GM12864 (cell line): ENCODE data around the gene BMP2K.

ENCODE experiments used
- DNase-seq: peaks from one replicate; pipeline ENCODE4 v3.0.0-alpha.2; 2011; ENCODE audit warnings: low read depth
- H3K4me3 ChIP-seq: 2 replicates; pipeline ENCODE4 v1.5.1; 2011; ENCODE audit warnings: mild to moderate bottlenecking, low read depth, low read length, control low read depth
- TF ChIP-seq, protein P1 (sequence below): IDR thresholded peaks from 2 replicates; pipeline ENCODE4 v1.5.1; 2011; ENCODE audit warnings: low read depth, mild to moderate bottlenecking, moderate library complexity, low read length, control low read depth, inconsistent platforms; ENCODE audit errors: missing control alignments

Gene BMP2K

DNA sequence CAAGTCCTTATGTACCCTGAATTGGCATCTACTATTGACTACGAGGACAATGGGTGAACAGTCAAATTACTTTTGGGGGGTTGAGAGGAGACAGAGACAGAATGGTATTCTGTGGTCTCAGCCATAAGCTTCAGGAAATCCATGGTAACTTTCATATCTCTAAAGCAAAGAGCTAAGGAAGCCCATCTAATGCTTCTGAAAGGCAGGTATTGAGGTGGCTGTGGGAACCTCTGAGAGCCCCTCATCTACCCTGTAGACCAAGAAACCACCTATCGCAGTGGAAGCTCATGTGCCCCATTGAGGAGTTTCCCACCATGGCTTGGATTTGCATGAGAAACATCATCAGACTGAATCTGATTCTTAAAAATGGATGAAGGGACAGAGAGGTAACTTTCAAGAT, 23.1 kb upstream of the BMP2K start:
- DNase-seq = no peak
- TF ChIP-seq, protein P1, sequence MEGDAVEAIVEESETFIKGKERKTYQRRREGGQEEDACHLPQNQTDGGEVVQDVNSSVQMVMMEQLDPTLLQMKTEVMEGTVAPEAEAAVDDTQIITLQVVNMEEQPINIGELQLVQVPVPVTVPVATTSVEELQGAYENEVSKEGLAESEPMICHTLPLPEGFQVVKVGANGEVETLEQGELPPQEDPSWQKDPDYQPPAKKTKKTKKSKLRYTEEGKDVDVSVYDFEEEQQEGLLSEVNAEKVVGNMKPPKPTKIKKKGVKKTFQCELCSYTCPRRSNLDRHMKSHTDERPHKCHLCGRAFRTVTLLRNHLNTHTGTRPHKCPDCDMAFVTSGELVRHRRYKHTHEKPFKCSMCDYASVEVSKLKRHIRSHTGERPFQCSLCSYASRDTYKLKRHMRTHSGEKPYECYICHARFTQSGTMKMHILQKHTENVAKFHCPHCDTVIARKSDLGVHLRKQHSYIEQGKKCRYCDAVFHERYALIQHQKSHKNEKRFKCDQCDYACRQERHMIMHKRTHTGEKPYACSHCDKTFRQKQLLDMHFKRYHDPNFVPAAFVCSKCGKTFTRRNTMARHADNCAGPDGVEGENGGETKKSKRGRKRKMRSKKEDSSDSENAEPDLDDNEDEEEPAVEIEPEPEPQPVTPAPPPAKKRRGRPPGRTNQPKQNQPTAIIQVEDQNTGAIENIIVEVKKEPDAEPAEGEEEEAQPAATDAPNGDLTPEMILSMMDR = no peak
- H3K4me3 ChIP-seq = no peak overlapping the region

DNA sequence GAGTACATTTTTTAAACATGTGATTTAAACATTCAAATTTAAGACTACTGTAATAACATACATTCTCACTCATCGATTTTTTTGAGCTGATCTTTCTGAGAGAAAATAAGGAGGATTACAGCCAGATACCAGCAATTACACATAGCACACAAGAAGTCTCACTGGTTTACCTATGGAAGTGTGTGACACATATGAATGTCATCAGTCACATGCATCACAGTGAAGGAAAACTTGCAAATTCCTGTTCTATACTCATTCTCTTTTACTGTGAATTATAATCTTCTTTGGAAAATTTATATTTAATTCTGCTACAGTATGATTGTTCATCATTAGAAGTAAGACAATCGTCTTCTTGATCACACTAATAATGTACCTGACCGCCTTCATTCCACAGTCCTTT, 21.3 kb upstream of the BMP2K start:
- H3K4me3 ChIP-seq = no peak overlapping the region
- TF ChIP-seq, protein P1 = no peak
- DNase-seq = no peak

- DNase-seq = no peak
- TF ChIP-seq, protein P1 = no peak
- no peak overlapping the region for H3K4me3 ChIP-seq
These were observed 20.0 kb upstream of the BMP2K start for GRCh38 chr4:78756137-78756536.

GRCh38 chr4:78756776-78757175, 19.4 kb upstream of the BMP2K start:
- TF ChIP-seq, protein P1 = no peak
- H3K4me3 ChIP-seq = no peak overlapping the region
- no peak for DNase-seq

- TF ChIP-seq, protein P1 = no peak
- H3K4me3 ChIP-seq = no peak overlapping the region
- DNase-seq = no peak
These were observed 18.6 kb upstream of the BMP2K start for GRCh38 chr4:78757574-78757973.

DNA sequence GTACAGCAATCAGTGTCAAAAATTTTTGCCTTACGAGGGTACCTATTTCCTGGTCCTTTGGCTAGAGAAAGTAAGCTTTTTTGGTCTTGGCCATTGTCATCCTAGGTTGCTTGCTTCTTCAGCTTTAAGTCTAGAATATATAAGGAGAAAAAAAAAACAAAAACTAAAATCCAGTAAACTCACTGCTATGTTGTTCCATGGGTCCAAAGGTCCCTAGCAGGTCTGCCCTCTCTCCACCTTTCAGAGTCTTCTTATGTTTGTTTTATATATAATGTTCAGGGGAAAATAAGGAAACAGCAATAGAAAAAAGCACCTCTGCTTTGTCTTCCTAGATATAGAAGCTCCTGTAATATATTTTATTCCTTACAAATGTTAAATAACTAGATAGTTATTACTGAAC, 18.1 kb upstream of the BMP2K start:
- TF ChIP-seq, protein P1 = no peak
- H3K4me3 ChIP-seq = no peak overlapping the region
- DNase-seq = no peak

GRCh38 chr4:78762529-78762928, 13.6 kb upstream of the BMP2K start:
- TF ChIP-seq, protein P1 = no peak
- no peak overlapping the region for H3K4me3 ChIP-seq
- no peak for DNase-seq
